Keratinocyte (primary cell): ENCODE data around the gene SWI5.

Experiments
- EZH2 ChIP-seq: IDR thresholded peaks from one replicate; pipeline ENCODE4 v1.6.1; 2012; ENCODE audit warnings: inconsistent platforms, mild to moderate bottlenecking, low read length, moderate library complexity
- TF ChIP-seq, protein P1 (sequence below), 3 experiments: IDR thresholded peaks in 1 of 3; conservative IDR thresholded peaks in 1 of 3; optimal IDR thresholded peaks in 1 of 3; 2 replicates in 2 of 3; 3 replicates in 1 of 3; pipeline versions ENCODE3 to v1.5.1; 2011; ENCODE audit warnings: low read length in 3 of 3, mild to moderate bottlenecking in 3 of 3, moderate library complexity in 2 of 3, control low read depth in 1 of 3, inconsistent platforms in 1 of 3; ENCODE audit not compliant: insufficient read depth in 2 of 3; ENCODE audit errors: extremely low read depth in 1 of 3

DNA sequence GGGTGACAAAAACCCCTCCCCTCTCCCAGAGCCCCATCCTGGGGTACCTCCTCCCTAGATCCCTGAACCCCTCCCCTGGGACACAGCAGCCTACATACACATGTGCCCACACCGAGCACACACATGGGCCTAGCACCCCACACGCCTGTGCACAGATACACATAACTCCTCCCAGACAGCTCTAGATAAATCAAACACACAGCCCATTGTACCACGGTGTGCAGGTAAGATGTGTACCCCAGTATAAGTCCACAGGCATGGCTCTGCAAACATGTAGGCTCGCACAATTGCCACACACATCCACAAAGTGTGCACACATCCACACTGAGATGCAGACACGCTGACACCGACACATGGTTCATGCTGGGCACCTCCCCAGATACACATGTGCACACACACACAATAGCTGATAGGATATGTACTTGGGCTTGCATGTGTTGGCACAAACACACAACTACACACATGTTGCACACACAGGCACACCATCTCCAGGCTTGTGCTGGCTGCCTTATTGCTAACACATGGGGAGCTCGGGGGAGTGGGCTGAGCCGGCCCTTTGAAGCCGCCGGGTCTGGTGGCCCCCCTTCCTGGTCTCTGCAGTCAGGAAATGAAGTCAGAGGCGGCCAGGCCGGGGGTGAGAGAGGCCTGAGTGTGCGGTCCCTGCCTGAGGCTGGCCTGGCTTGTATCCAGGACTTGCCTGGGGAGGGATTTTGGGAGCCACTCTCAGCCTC, 30.5 kb upstream of the SWI5 start:
- TF ChIP-seq, protein P1, sequence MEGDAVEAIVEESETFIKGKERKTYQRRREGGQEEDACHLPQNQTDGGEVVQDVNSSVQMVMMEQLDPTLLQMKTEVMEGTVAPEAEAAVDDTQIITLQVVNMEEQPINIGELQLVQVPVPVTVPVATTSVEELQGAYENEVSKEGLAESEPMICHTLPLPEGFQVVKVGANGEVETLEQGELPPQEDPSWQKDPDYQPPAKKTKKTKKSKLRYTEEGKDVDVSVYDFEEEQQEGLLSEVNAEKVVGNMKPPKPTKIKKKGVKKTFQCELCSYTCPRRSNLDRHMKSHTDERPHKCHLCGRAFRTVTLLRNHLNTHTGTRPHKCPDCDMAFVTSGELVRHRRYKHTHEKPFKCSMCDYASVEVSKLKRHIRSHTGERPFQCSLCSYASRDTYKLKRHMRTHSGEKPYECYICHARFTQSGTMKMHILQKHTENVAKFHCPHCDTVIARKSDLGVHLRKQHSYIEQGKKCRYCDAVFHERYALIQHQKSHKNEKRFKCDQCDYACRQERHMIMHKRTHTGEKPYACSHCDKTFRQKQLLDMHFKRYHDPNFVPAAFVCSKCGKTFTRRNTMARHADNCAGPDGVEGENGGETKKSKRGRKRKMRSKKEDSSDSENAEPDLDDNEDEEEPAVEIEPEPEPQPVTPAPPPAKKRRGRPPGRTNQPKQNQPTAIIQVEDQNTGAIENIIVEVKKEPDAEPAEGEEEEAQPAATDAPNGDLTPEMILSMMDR (optimal IDR thresholded peaks at IDR 0.05 in 1 of 3, IDR thresholded peaks at IDR 0.05 in 1 of 3, conservative IDR thresholded peaks at IDR 0.05 in 1 of 3; ENCODE audit: extremely low read depth in 1 of 3, insufficient read depth in 2 of 3, low read length in 3 of 3) = no peak
- no peak for TF ChIP-seq EZH2
